Retinal pigment epithelial cell (primary cell): ENCODE measurements around the gene MYB.

Source experiments
- DNase-seq: peaks from one replicate; pipeline ENCODE4 v3.0.0-alpha.2; 2010; ENCODE audit warnings: low read depth
- H3K4me3 ChIP-seq: 2 replicates; pipeline ENCODE4 v1.5.1; 2011; ENCODE audit warnings: mild to moderate bottlenecking, low read length, control low read depth, moderate library complexity
- TF ChIP-seq, protein P1 (sequence below): conservative IDR thresholded peaks from 2 replicates; pipeline ENCODE4 v1.5.1; 2011; ENCODE audit warnings: low read depth, low read length, control low read depth, inconsistent platforms

MYB gene

DNA sequence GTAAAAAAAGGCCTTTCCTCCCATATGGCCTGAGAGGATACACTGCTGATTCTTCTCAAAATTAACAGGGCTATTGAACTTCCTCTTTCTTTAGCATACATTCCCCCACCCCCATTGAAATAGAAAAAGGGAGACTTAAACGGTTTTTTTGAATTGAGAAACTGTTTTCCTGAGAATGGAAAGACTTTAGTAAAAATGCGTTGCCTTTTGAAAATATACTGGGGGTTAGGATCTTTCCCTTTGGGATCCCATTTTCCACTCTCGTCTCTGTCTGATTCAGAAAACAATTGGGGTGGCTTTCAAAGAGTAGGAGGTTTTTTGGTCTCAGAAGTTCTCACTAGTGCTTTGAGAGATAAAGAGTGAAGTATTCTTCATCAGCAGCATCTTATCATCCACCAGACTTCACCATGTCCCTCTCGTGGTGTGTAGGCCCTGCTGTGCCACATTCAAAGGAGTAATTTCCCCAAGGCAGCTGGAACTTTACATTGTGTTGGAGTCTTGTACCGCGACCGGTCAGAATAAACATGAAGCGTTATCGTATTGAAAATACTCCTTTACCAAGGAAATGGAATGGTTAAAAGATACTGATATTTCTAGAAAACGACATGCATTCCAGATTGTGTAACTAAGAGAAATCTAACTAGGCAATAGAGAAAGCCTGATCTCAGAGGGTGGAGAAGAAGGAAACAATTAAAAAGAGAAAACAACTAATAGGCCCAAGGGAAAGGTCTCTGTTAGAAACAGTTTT, 10.6 kb downstream of the MYB start:
- no peak overlapping the region for H3K4me3 ChIP-seq
- TF ChIP-seq, protein P1, sequence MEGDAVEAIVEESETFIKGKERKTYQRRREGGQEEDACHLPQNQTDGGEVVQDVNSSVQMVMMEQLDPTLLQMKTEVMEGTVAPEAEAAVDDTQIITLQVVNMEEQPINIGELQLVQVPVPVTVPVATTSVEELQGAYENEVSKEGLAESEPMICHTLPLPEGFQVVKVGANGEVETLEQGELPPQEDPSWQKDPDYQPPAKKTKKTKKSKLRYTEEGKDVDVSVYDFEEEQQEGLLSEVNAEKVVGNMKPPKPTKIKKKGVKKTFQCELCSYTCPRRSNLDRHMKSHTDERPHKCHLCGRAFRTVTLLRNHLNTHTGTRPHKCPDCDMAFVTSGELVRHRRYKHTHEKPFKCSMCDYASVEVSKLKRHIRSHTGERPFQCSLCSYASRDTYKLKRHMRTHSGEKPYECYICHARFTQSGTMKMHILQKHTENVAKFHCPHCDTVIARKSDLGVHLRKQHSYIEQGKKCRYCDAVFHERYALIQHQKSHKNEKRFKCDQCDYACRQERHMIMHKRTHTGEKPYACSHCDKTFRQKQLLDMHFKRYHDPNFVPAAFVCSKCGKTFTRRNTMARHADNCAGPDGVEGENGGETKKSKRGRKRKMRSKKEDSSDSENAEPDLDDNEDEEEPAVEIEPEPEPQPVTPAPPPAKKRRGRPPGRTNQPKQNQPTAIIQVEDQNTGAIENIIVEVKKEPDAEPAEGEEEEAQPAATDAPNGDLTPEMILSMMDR, result no peak
- DNase-seq, result no peak

DNA sequence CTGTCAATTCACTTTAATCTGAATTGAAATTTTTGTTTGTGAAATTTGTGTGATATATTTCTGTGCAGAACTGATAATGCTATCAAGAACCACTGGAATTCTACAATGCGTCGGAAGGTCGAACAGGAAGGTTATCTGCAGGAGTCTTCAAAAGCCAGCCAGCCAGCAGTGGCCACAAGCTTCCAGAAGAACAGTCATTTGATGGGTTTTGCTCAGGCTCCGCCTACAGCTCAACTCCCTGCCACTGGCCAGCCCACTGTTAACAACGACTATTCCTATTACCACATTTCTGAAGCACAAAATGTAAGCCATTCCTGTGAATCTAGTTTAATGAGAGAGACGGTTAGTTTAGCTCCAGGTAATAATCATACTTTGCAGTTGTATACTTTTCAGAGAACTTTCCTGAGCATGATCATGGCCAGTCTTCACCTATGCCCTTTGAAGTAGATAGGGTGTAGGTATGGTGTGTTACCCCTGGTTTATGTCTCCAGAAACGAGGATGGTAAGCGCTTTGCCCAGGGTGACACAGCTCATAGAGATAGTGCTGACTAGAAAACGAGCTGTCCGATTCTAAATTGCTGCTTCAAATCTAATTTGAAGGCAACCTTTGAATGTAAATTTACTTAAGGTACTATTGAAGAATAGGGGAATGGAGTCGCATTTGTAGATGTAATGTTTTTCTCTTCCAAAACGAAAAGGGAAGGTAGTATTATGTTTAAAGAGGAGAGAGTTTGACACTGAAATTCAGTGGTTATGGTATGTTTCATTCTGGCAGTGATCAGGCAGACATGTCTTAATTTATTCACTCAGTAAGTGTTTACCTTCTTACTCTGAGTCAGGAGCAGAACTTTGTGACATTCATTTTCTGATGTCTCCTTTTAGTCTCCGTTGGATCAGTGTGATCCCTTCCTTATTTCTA, 11.4 kb downstream of the MYB start:
- DNase-seq, result no peak
- no peak overlapping the region for H3K4me3 ChIP-seq
- TF ChIP-seq, protein P1, result no peak

GRCh38 chr6:135193221-135193620, 12.1 kb downstream of the MYB start:
- no peak for DNase-seq
- TF ChIP-seq, protein P1, result no peak
- H3K4me3 ChIP-seq, result no peak overlapping the region

- H3K4me3 ChIP-seq, result no peak overlapping the region
- TF ChIP-seq, protein P1, result no peak
- DNase-seq, result no peak
These were observed 13.9 kb downstream of the MYB start for GRCh38 chr6:135195041-135195440.

DNA sequence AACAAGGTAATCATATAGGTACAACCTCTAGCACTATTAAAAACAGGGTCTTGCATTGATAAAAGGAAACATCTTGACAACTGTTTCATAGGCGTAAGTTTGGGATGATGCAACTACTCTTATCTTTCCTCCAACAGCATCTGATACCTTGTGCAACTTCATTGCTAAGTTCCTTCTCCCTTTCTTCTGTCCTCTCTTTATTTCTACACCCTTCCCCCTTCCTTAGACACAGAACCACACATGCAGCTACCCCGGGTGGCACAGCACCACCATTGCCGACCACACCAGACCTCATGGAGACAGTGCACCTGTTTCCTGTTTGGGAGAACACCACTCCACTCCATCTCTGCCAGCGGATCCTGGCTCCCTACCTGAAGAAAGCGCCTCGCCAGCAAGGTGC, 14.4 kb downstream of the MYB start:
- no peak overlapping the region for H3K4me3 ChIP-seq
- TF ChIP-seq, protein P1, result no peak
- no peak for DNase-seq

DNA sequence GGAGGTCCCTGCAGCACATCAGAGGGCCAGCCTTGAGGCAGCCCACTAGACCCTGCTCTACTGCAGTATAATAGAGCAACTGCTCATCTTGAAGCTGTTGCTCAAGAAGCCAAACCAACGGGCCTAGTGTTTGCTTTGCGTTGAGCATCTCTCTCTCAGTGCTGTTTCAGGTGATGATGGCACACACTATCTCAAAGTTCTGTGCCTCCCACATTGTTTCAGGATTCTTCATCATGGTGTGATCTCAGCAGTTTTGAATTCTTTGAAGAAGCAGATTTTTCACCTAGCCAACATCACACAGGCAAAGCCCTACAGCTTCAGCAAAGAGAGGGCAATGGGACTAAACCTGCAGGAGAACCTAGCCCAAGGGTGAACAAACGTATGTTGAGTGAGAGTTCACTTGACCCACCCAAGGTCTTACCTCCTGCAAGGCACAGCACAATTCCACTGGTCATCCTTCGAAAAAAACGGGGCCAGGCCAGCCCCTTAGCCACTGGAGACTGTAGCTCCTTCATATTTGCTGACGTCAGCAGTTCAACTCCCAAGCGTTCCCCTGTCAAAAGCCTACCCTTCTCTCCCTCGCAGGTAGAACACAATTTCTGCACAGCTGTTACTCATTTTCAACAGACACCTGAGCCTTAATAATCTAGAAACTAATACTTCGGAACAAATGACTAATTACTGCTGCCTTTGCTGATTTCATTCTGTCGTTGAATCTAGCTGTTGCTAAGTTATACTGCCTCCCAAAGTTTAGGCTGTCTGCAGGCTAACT, 15.8 kb downstream of the MYB start:
- H3K4me3 ChIP-seq, result no peak overlapping the region
- DNase-seq, result no peak
- TF ChIP-seq, protein P1, result no peak
